CD4-positive, alpha-beta T cell (primary cell): ENCODE results near the gene ACAP2. TPM values are rescaled to one million over a fixed set of nuclear protein-coding genes. Genes with fewer than 3 reads are reported as not detected.

Source experiments
- ATAC-seq: fragments of 200-7000 bp; cut with Tn5 transposase; one replicate; pipeline ENCODE4 v1.10.0; 2022; ENCODE audit warnings: mild to moderate bottlenecking; ENCODE audit not compliant: poor library complexity
- CTCF ChIA-PET: fragments of 350-600 bp; sonication (Branson Sonifier 250); formaldehyde crosslinking; loops from one replicate; lab custom pipeline; 2021; ENCODE audit warnings: antibody characterized with exemption, inconsistent platforms; lab: Charles Lee
- POLR2A ChIA-PET: fragments of 350-600 bp; sonication (Branson Sonifier 250); formaldehyde crosslinking; loops from one replicate; lab custom pipeline; 2021; ENCODE audit warnings: antibody characterized with exemption, inconsistent platforms; lab: Charles Lee
- DNase-seq, 14 experiments: peaks; one replicate each; pipeline ENCODE4 v3.0.0-alpha.2; 2013 to 2020; ENCODE audit warnings: mixed read lengths in 2 of 14
- H3K27ac ChIP-seq, 2 donors: one replicate each; pipeline versions ENCODE4 v1.5.1 to v1.7.0; 2013; ENCODE audit warnings: low read length in 2 of 2, low read depth in 1 of 2, mild to moderate bottlenecking in 1 of 2
- H3K27me3 ChIP-seq, 2 experiments: 1 replicate in 1 of 2; 2 replicates in 1 of 2; pipeline versions ENCODE4 v1.6.1 to v1.7.0; 2013; ENCODE audit warnings: low read length in 2 of 2, control low read depth in 1 of 2, mild to moderate bottlenecking in 1 of 2, moderate library complexity in 1 of 2; ENCODE audit not compliant: insufficient read depth in 2 of 2, control insufficient read depth in 1 of 2
- H3K36me3 ChIP-seq: one replicate; pipeline ENCODE4 v1.6.1; 2013; ENCODE audit warnings: low read length, control low read depth; ENCODE audit not compliant: insufficient read depth
- H3K4me1 ChIP-seq: one replicate; pipeline ENCODE4 v1.6.1; 2013; ENCODE audit warnings: low read length, control low read depth; ENCODE audit not compliant: insufficient read depth
- H3K4me3 ChIP-seq: one replicate; pipeline ENCODE4 v1.5.1; 2013; ENCODE audit warnings: mild to moderate bottlenecking, low read length, moderate library complexity
- H3K9me3 ChIP-seq, 2 experiments: 1 replicate in 1 of 2; 2 replicates in 1 of 2; pipeline versions ENCODE4 v1.6.1 to v1.7.0; 2013; ENCODE audit warnings: low read length in 2 of 2, mild to moderate bottlenecking in 2 of 2, control low read depth in 1 of 2, moderate library complexity in 1 of 2; ENCODE audit not compliant: control insufficient read depth in 1 of 2, insufficient read depth in 1 of 2
- H3K27ac Mint-ChIP-seq: one replicate; pipeline ENCODE4 v1.8.0; 2020; ENCODE audit warnings: mixed read lengths
- H3K27me3 Mint-ChIP-seq: one replicate; pipeline ENCODE4 v1.8.0; 2021; ENCODE audit warnings: mixed read lengths
- H3K36me3 Mint-ChIP-seq: one replicate; pipeline ENCODE4 v1.8.0; 2021; ENCODE audit warnings: low read depth, mixed read lengths
- H3K4me1 Mint-ChIP-seq: one replicate; pipeline ENCODE4 v1.8.0; 2021; ENCODE audit warnings: low read depth, mixed read lengths
- H3K4me3 Mint-ChIP-seq: one replicate; pipeline ENCODE4 v1.8.0; 2020; ENCODE audit warnings: mild to moderate bottlenecking, mixed read lengths
- H3K9me3 Mint-ChIP-seq: one replicate; pipeline ENCODE4 v1.8.0; 2020; ENCODE audit warnings: mixed read lengths
- CTCF ChIP-seq: fragments of 200-600 bp; IDR thresholded peaks from one replicate; pipeline ENCODE4 v1.8.0; 2022; ENCODE audit warnings: antibody characterized with exemption, mild to moderate bottlenecking
- intact Hi-C, 2 experiments: fragments of 100-400 bp; cut with DNase I in 1 of 2; cut with micrococcal nuclease in 1 of 2; formaldehyde crosslinking; loops; one replicate each; pipeline versions ENCODE4 v1.15.1 to v1.9.0; 2023 to 2025; cut with DNase I, micrococcal nuclease
- total RNA-seq, 174 experiments: library from RNA in 2 of 174; stranded (reverse) in 2 of 174; gene quantifications; one replicate each; pipeline ENCODE4 v1.2.3 and lab custom pipeline; 2021 to 2026

Gene ACAP2
- total RNA-seq, 2 experiments from 2014 or later, result 50.7 to 51.4 TPM

DNA sequence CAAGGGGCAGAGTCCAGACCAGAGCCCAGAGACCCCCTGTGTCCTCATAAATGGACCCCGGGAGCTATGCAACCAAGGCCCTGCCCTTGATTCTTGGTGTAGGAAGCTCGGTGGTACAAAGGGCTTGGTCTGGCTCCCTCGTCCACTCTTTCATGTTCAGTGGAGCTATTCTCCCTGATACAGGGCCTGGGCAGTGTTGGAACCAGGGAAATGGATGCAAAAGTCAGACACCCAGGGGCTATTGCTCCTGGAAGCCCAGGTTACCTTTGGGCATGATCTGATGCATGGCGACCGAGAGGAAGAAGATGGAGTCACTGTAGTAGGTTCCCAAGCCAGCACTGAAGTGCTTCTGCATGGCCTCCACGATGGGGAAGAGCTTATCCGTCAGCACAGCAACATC is 216.4 kb downstream of the ACAP2 start:
- Mint-ChIP-seq H3K4me1 (peaks cover 21% of the 10 kb centered on the region), H3K27ac (no peak overlapping the region), H3K4me3 (no peak overlapping the region), H3K9me3 (peaks cover 2% of the 10 kb centered on the region), H3K27me3 (no peaks in the 10 kb centered on the region), H3K36me3 (peaks cover 15% of the 10 kb centered on the region)
- TF ChIP-seq CTCF, result no peak
- POLR2A ChIA-PET, result no interaction called here
- H3K9me3 ChIP-seq, result no peaks in the 10 kb centered on the region
- DNase-seq (peak in 1 of 14 experiments; percentile 5), ATAC-seq (no peak)
- intact Hi-C loops, result no loop called here
- peaks cover 8% of the 10 kb centered on the region for H3K36me3 ChIP-seq
- no peak overlapping the region for H3K27ac ChIP-seq
- no peaks in the 10 kb centered on the region for H3K27me3 ChIP-seq
- H3K4me3 ChIP-seq, result no peak overlapping the region
- peaks cover 5% of the 10 kb centered on the region for H3K4me1 ChIP-seq
- CTCF ChIA-PET, result no interaction called here

DNA sequence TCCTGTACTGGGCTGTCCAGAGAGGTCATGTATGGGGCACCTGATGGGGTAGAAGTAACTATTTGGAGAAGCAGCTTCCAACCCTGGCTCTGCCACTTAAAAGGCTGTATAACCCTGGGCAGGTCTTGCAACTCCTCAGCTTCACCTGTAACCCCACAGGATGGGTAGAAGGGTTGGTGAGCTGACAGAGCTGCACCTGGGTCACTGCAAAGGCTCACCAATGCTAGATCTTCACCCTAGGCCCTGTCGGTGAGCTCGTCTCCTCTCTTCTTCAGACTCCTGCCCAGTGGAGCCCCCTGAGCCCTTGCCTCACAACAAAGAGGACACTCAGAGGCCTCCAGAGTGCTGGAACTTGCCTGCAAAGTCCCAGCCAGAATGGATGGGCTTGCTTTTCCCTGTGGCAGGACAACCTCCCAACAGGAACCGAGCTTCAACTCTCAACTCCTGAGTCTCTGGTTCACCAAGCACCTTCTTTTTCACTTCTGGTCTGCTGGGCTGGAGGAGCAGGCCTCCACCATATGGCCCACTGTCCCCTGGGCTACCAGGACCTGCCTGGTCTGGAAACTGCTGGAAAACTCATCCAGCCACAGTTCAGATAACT is 217.7 kb downstream of the ACAP2 start:
- Histone ChIP-seq H3K9me3 (no peaks in the 10 kb centered on the region), H3K4me3 (no peak overlapping the region), H3K27ac (no peak overlapping the region), H3K36me3 (peaks cover 8% of the 10 kb centered on the region), H3K4me1 (peaks cover 5% of the 10 kb centered on the region), H3K27me3 (no peaks in the 10 kb centered on the region)
- intact Hi-C loops, result no loop called here
- Mint-ChIP-seq H3K27me3 (no peaks in the 10 kb centered on the region), H3K36me3 (peaks cover 25% of the 10 kb centered on the region), H3K4me3 (no peak overlapping the region), H3K4me1 (peaks cover 21% of the 10 kb centered on the region), H3K9me3 (no peaks in the 10 kb centered on the region), H3K27ac (no peak overlapping the region)
- ChIA-PET CTCF (no interaction called here), POLR2A (interaction anchor here (0.6 kb wide), 1 partner anchor 32 kb away, joined by 3 read pairs; no protein-coding TSS in a partner anchor)
- DNase-seq (peak in 1 of 14 experiments; percentile 15), ATAC-seq (no peak)
- no peak for TF ChIP-seq CTCF

Other genes with a start within 250 kb of the ACAP2 start
- gene XXYLT1, start 171.9 kb downstream of the ACAP2 start, total RNA-seq, result 1 to 10 TPM; 3.1 to 3.7 TPM
- gene PPP1R2, start 100.3 kb upstream of the ACAP2 start, total RNA-seq, result 100 to 1,000 TPM; 205 to 210 TPM
- not detected for gene APOD, start 140.9 kb upstream of the ACAP2 start, total RNA-seq